Neural cell (in vitro differentiated cells): Measurements from ENCODE around the gene HK1. TPM values are rescaled to one million over a fixed set of nuclear protein-coding genes. Genes with fewer than 3 reads are reported as not detected.
"Not testable (repeated sequence)": the region's sequence is repeated elsewhere in the genome, so short reads cannot be mapped to it uniquely, and the experiment has no call there.

Experiments
- H2AFZ ChIP-seq: fragments of 200-600, 300-800 bp; sonication (generic), shearing (Covaris generic); 2 replicates; pipeline ENCODE4 v1.6.0; 2014; ENCODE audit warnings: low read depth, mild to moderate bottlenecking, antibody characterized with exemption, low read length, moderate library complexity
- H3F3A ChIP-seq: fragments of 200-600 bp; shearing (Covaris generic); 2 replicates; pipeline ENCODE4 v1.6.1; 2016; ENCODE audit warnings: mild to moderate bottlenecking, moderate library complexity, mixed read lengths, antibody characterized with exemption, low read length; ENCODE audit not compliant: insufficient read depth, poor library complexity, severe bottlenecking
- H3K27ac ChIP-seq: fragments of 200-600, 300-800 bp; sonication (generic), shearing (Covaris generic); 2 replicates; pipeline ENCODE4 v1.5.1; 2014; ENCODE audit warnings: mild to moderate bottlenecking, low read length, moderate library complexity
- H3K27me3 ChIP-seq: fragments of 300-800, 200-600 bp; sonication (generic), shearing (Covaris generic); 2 replicates; pipeline ENCODE4 v1.6.0; 2014; ENCODE audit warnings: mild to moderate bottlenecking, low read depth, low read length, moderate library complexity; ENCODE audit not compliant: insufficient read depth
- H3K36me3 ChIP-seq: fragments of 300-800, 200-600 bp; sonication (generic), shearing (Covaris generic); 2 replicates; pipeline ENCODE4 v1.5.1; 2014; ENCODE audit warnings: mild to moderate bottlenecking, antibody characterized with exemption, low read length, moderate library complexity; ENCODE audit not compliant: insufficient read depth
- H3K4me2 ChIP-seq: fragments of 300-800, 200-600 bp; sonication (generic), shearing (Covaris generic); 2 replicates; pipeline ENCODE4 v1.6.0; 2014; ENCODE audit warnings: mild to moderate bottlenecking, low read length
- H3K4me3 ChIP-seq: fragments of 300-800, 200-600 bp; sonication (generic), shearing (Covaris generic); 2 replicates; pipeline ENCODE4 v1.5.1; 2014; ENCODE audit warnings: mild to moderate bottlenecking, low read length, moderate library complexity
- H3K79me2 ChIP-seq: fragments of 200-600 bp; shearing (Covaris generic); replicated peaks from 2 replicates; pipeline ENCODE4 v1.6.0; 2014; ENCODE audit warnings: mild to moderate bottlenecking, low read length, moderate library complexity; ENCODE audit not compliant: insufficient read depth
- H3K9ac ChIP-seq: fragments of 300-800, 200-600 bp; sonication (generic), shearing (Covaris generic); 2 replicates; pipeline ENCODE4 v1.6.1; 2016; ENCODE audit warnings: mild to moderate bottlenecking, low read length, mixed read lengths
- H3K9me2 ChIP-seq: fragments of 200-600 bp; shearing (Covaris generic); 2 replicates; pipeline ENCODE4 v1.6.1; 2016; ENCODE audit warnings: mild to moderate bottlenecking, low read length, mixed read lengths; ENCODE audit not compliant: insufficient read depth
- H3K9me3 ChIP-seq: fragments of 200-600, 300-800 bp; sonication (generic), shearing (Covaris generic); 2 replicates; pipeline ENCODE4 v1.6.1; 2016; ENCODE audit warnings: mild to moderate bottlenecking, mixed run types, low read length, moderate library complexity, mixed read lengths
- H4K20me1 ChIP-seq: fragments of 200-600 bp; shearing (Covaris generic); 2 replicates; pipeline ENCODE4 v1.6.1; 2016; ENCODE audit warnings: mild to moderate bottlenecking, mixed run types; ENCODE audit not compliant: insufficient read depth
- EP300 ChIP-seq: fragments of 450-650 bp; conservative IDR thresholded peaks from 2 replicates; pipeline ENCODE4 v1.6.1; 2014; ENCODE audit warnings: antibody characterized with exemption, mild to moderate bottlenecking, moderate library complexity; ENCODE audit not compliant: poor library complexity, severe bottlenecking
- EZH2 ChIP-seq: fragments of 200-600, 300-800 bp; shearing (Covaris generic), sonication (generic); IDR thresholded peaks from 2 replicates; pipeline ENCODE4 v1.6.1; 2014; ENCODE audit warnings: antibody characterized with exemption, low read length, borderline replicate concordance, mild to moderate bottlenecking; ENCODE audit not compliant: insufficient read depth, poor library complexity, severe bottlenecking
- MXI1 ChIP-seq: fragments of 450-650 bp; conservative IDR thresholded peaks from 2 replicates; pipeline ENCODE4 v1.6.1; 2014; ENCODE audit warnings: antibody characterized with exemption, mild to moderate bottlenecking; ENCODE audit not compliant: poor library complexity, severe bottlenecking
- POLR2AphosphoS5 ChIP-seq: IDR thresholded peaks from 2 replicates; pipeline ENCODE4 v1.6.1; 2012
- RAD21 ChIP-seq: fragments of 450-650 bp; conservative IDR thresholded peaks from 2 replicates; pipeline ENCODE4 v1.6.1; 2014; ENCODE audit warnings: antibody characterized with exemption, mild to moderate bottlenecking, moderate library complexity
- SMC3 ChIP-seq: fragments of 450-650 bp; conservative IDR thresholded peaks from 2 replicates; pipeline ENCODE4 v1.6.1; 2014; ENCODE audit warnings: antibody characterized with exemption, mild to moderate bottlenecking, moderate library complexity; ENCODE audit not compliant: poor library complexity
- TAF1 ChIP-seq: IDR thresholded peaks from 2 replicates; pipeline ENCODE4 v1.6.1; 2012; ENCODE audit warnings: low read depth
- polyA plus RNA-seq: library from polyadenylated mRNA; depleted of rRNA; stranded (reverse); fragments of >200 nt; gene quantifications from 2 replicates; pipeline ENCODE4 v1.2.3, GENCODE V29; 2014
- TF ChIP-seq, protein P1 (sequence below): fragments of 450-650 bp; IDR thresholded peaks from 2 replicates; pipeline ENCODE4 v1.5.1; 2014; ENCODE audit warnings: antibody characterized with exemption, mild to moderate bottlenecking, moderate library complexity; ENCODE audit not compliant: poor library complexity, severe bottlenecking
- TF ChIP-seq, protein P2 (sequence below): IDR thresholded peaks from 2 replicates; pipeline ENCODE4 v1.6.1; 2012; ENCODE audit warnings: borderline replicate concordance

HK1 gene
- polyA plus RNA-seq, 1 donor from 2014 or later, result 60.5 TPM

DNA sequence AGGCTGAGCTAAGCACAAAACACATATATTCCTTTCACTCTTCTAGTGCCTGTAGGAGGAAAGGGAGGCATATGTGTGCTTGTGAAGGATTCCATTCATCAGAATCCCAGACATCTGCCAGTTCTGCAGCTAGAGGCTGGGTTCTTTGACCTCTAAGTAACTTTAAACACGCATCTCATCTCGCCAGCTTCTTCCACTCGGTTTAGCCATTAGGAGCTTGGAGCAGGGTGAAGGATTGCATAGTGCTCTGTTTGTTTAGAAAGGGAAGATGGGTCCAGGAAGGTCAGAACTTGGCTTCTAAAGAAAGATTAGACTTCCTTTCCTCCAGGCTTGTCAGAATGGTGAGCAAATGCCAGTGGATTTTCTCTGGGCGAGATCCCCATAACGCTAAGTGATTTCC lies 43.6 kb downstream of the HK1 start:
- Histone ChIP-seq H3K4me3 (peak overlapping the region; percentile 100), H4K20me1 (no peaks in the 10 kb centered on the region), H3K9me3 (no peaks in the 10 kb centered on the region), H3K79me2 (peaks cover 42% of the 10 kb centered on the region), H3K9ac (no peak overlapping the region), H3K9me2 (no peaks in the 10 kb centered on the region), H2AFZ (no peak overlapping the region), H3K36me3 (no peaks in the 10 kb centered on the region), H3K27ac (no peak overlapping the region), H3K27me3 (no peaks in the 10 kb centered on the region), H3F3A (no peaks in the 10 kb centered on the region), H3K4me2 (no peak overlapping the region)
- TF ChIP-seq, protein P1, sequence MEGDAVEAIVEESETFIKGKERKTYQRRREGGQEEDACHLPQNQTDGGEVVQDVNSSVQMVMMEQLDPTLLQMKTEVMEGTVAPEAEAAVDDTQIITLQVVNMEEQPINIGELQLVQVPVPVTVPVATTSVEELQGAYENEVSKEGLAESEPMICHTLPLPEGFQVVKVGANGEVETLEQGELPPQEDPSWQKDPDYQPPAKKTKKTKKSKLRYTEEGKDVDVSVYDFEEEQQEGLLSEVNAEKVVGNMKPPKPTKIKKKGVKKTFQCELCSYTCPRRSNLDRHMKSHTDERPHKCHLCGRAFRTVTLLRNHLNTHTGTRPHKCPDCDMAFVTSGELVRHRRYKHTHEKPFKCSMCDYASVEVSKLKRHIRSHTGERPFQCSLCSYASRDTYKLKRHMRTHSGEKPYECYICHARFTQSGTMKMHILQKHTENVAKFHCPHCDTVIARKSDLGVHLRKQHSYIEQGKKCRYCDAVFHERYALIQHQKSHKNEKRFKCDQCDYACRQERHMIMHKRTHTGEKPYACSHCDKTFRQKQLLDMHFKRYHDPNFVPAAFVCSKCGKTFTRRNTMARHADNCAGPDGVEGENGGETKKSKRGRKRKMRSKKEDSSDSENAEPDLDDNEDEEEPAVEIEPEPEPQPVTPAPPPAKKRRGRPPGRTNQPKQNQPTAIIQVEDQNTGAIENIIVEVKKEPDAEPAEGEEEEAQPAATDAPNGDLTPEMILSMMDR, result no peak
- TF ChIP-seq POLR2AphosphoS5 (no peak), TAF1 (no peak), EZH2 (no peak), SMC3 (no peak), MXI1 (no peak), RAD21 (no peak), EP300 (no peak)
- TF ChIP-seq, protein P2, sequence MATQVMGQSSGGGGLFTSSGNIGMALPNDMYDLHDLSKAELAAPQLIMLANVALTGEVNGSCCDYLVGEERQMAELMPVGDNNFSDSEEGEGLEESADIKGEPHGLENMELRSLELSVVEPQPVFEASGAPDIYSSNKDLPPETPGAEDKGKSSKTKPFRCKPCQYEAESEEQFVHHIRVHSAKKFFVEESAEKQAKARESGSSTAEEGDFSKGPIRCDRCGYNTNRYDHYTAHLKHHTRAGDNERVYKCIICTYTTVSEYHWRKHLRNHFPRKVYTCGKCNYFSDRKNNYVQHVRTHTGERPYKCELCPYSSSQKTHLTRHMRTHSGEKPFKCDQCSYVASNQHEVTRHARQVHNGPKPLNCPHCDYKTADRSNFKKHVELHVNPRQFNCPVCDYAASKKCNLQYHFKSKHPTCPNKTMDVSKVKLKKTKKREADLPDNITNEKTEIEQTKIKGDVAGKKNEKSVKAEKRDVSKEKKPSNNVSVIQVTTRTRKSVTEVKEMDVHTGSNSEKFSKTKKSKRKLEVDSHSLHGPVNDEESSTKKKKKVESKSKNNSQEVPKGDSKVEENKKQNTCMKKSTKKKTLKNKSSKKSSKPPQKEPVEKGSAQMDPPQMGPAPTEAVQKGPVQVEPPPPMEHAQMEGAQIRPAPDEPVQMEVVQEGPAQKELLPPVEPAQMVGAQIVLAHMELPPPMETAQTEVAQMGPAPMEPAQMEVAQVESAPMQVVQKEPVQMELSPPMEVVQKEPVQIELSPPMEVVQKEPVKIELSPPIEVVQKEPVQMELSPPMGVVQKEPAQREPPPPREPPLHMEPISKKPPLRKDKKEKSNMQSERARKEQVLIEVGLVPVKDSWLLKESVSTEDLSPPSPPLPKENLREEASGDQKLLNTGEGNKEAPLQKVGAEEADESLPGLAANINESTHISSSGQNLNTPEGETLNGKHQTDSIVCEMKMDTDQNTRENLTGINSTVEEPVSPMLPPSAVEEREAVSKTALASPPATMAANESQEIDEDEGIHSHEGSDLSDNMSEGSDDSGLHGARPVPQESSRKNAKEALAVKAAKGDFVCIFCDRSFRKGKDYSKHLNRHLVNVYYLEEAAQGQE, result no peak

DNA sequence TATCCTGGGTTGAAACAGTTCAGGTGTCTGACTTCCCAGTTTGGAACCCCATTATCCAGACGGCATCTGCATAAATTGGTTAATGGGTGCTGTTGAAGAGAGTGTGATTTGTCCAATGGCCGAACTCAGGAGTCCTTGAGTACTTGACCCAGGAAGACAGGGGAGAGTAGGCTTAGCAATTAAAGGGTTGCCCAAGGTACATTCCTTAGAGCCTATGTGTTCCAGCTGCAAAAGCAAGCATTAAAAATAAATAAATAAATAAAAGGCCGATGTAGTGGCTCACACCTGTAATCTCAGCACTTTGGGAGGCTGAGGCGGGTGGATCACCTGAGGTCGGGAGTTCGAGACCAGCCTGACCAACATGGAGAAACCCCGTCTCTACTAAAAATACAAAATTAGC lies 44.0 kb downstream of the HK1 start:
- not testable (repeated sequence) for H4K20me1 ChIP-seq, H3K4me3 ChIP-seq, H3K4me2 ChIP-seq, H3K9me3 ChIP-seq, H3K36me3 ChIP-seq, H3K27ac ChIP-seq, H3K9ac ChIP-seq, H2AFZ ChIP-seq, H3K9me2 ChIP-seq, H3K27me3 ChIP-seq, H3F3A ChIP-seq
- H3K79me2 ChIP-seq, result peaks cover 42% of the 10 kb centered on the region

DNA sequence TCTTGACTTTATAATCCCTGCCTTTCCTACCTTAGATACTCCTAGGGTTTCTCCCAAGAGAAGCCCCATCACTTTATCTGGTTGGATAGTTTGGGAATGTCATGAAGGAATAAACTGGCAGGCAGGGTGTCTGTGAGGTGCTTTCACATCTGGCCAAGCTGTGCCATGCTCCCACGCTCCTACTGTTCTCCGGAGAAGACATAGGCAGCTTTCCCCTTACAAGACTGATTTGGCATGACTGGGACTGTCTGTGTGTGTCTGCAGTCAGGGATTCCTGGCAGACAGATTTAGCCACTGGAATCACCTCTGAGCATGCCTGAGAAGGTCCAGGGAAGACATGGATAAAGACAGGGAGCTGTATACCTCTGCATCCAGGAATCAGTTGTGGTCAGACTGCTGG lies 45.3 kb downstream of the HK1 start:
- H3K9ac ChIP-seq, result no peak overlapping the region
- H4K20me1 ChIP-seq, result no peaks in the 10 kb centered on the region
- no peak overlapping the region for H3K27ac ChIP-seq
- H3K4me2 ChIP-seq, result no peak overlapping the region
- TF ChIP-seq POLR2AphosphoS5 (no peak), EZH2 (no peak)
- no peaks in the 10 kb centered on the region for H3K36me3 ChIP-seq
- H3F3A ChIP-seq, result no peaks in the 10 kb centered on the region
- H3K9me3 ChIP-seq, result no peaks in the 10 kb centered on the region
- no peak overlapping the region for H3K4me3 ChIP-seq
- H3K79me2 ChIP-seq, result peaks cover 42% of the 10 kb centered on the region
- no peaks in the 10 kb centered on the region for H3K9me2 ChIP-seq
- no peak overlapping the region for H2AFZ ChIP-seq
- no peaks in the 10 kb centered on the region for H3K27me3 ChIP-seq
